HepG2 (cell line): ENCODE measurements around the gene BRD3. TPM values are rescaled to one million over a fixed set of nuclear protein-coding genes. Genes with fewer than 3 reads are reported as not detected.

ENCODE experiments used
- ATAC-seq: fragments of 200-7000 bp; cut with Tn5 transposase; 3 replicates; pipeline ENCODE4 v1.9.1; 2020; ENCODE audit warnings: mild to moderate bottlenecking, moderate library complexity
- BruUV-seq: library from RNA; stranded (reverse); fragments of 400-500 nt; replicated peaks from 2 replicates; lab custom pipeline; 2021; lab: Mats Ljungman, UMichigan
- CTCF ChIA-PET: fragments of 300-600 bp; formaldehyde crosslinking; extraction: SDS; loops from one replicate; lab custom pipeline; 2021; ENCODE audit warnings: low total read pairs, inconsistent platforms, low intra/inter-chr PET ratio; lab: Yijun Ruan, JAX
- POLR2A ChIA-PET: fragments of 350-600 bp; sonication (Branson Sonifier 250); formaldehyde crosslinking; loops from one replicate; lab custom pipeline; 2020; ENCODE audit warnings: antibody characterized with exemption, inconsistent platforms; lab: Yijun Ruan, JAX
- DNase-seq: peaks from one replicate; pipeline ENCODE4 v3.0.0-alpha.2; 2015; ENCODE audit warnings: low spot score
- FAIRE-seq: peaks from 3 replicates; lab custom pipeline; 2011; peaks lifted over from hg19 to GRCh38; lab: Jason Lieb, UNC
- H2AFZ ChIP-seq: one replicate; pipeline ENCODE4 v1.6.1; 2011; ENCODE audit warnings: low read length, inconsistent platforms
- H3K27ac ChIP-seq: fragments of 300-600 bp; 3 replicates; pipeline ENCODE4 v1.8.0; 2011; ENCODE audit warnings: mixed run types, mild to moderate bottlenecking, mixed read lengths, low read length, inconsistent platforms; ENCODE audit not compliant: insufficient read depth; ENCODE audit errors: extremely low read length
- H3K27me3 ChIP-seq, 2 experiments: fragments of 200-600 bp in 1 of 2; 2 replicates in 1 of 2; 3 replicates in 1 of 2; pipeline versions ENCODE4 v1.6.0 to v1.8.0; 2011; ENCODE audit warnings: low read length in 2 of 2, mild to moderate bottlenecking in 2 of 2, moderate library complexity in 2 of 2, inconsistent platforms in 1 of 2; ENCODE audit not compliant: insufficient read depth in 2 of 2, control insufficient read depth in 1 of 2
- H3K36me3 ChIP-seq, 2 experiments: fragments of 200-600 bp in 1 of 2; replicated peaks in 1 of 2; 2 replicates in 1 of 2; 3 replicates in 1 of 2; pipeline versions ENCODE4 v1.5.1 to v1.8.0; 2011; ENCODE audit warnings: low read length in 2 of 2, inconsistent platforms in 1 of 2; ENCODE audit not compliant: insufficient read depth in 2 of 2, control insufficient read depth in 1 of 2
- H3K4me1 ChIP-seq: 2 replicates; pipeline ENCODE4 v1.5.1; 2012; ENCODE audit warnings: low read length, inconsistent platforms; ENCODE audit not compliant: insufficient read depth
- H3K4me2 ChIP-seq: 2 replicates; pipeline ENCODE4 v1.6.0; 2011; ENCODE audit warnings: low read depth, low read length, inconsistent platforms
- H3K4me3 ChIP-seq, 3 experiments: fragments of 200-600 bp in 1 of 3; sonication (generic), shearing (Covaris generic) in 1 of 3; replicated peaks in 1 of 3; 2 replicates each; pipeline ENCODE4 v1.5.1; 2011 to 2016; ENCODE audit warnings: low read length in 3 of 3, inconsistent platforms in 2 of 3, low read depth in 2 of 3, mild to moderate bottlenecking in 2 of 3, control low read depth in 1 of 3, mixed read lengths in 1 of 3; ENCODE audit not compliant: insufficient read depth in 1 of 3
- H3K79me2 ChIP-seq: one replicate; pipeline ENCODE4 v1.6.1; 2011; ENCODE audit warnings: low read length, inconsistent platforms; ENCODE audit not compliant: insufficient read depth
- H3K9ac ChIP-seq: 2 replicates; pipeline ENCODE4 v1.6.0; 2011; ENCODE audit warnings: mild to moderate bottlenecking, low read depth, low read length, inconsistent platforms; ENCODE audit not compliant: insufficient read depth
- H3K9me3 ChIP-seq: 2 replicates; pipeline ENCODE4 v1.5.1; 2012; ENCODE audit warnings: mild to moderate bottlenecking, low read length
- H4K20me1 ChIP-seq: 2 replicates; pipeline ENCODE4 v1.6.0; 2011; ENCODE audit warnings: inconsistent platforms, mild to moderate bottlenecking, low read length, moderate library complexity; ENCODE audit not compliant: insufficient read depth
- ADNP ChIP-seq: sonication (generic); formaldehyde crosslinking; IDR thresholded peaks from 2 replicates; pipeline ENCODE4 v1.4.0; 2020; ENCODE audit warnings: missing genetic modification reagents
- GATAD2A ChIP-seq: IDR thresholded peaks from 2 replicates; pipeline ENCODE4 v1.6.1; 2016
- HES4 ChIP-seq: sonication (generic); formaldehyde crosslinking; IDR thresholded peaks from 2 replicates; pipeline ENCODE4 v1.9.0; 2021; ENCODE audit warnings: mild to moderate bottlenecking, missing genetic modification reagents, borderline replicate concordance
- NAIF1 ChIP-seq: sonication (generic); formaldehyde crosslinking; IDR thresholded peaks from 2 replicates; pipeline ENCODE4 v1.5.0; 2020; ENCODE audit warnings: mild to moderate bottlenecking, missing genetic modification reagents, borderline replicate concordance
- NRL ChIP-seq: sonication (generic); formaldehyde crosslinking; IDR thresholded peaks from 2 replicates; pipeline ENCODE4 v1.5.0; 2020; ENCODE audit warnings: missing genetic modification reagents, mild to moderate bottlenecking, moderate library complexity, borderline replicate concordance
- ONECUT2 ChIP-seq: sonication (generic); formaldehyde crosslinking; IDR thresholded peaks from 2 replicates; pipeline ENCODE4 v1.4.0; 2020; ENCODE audit warnings: missing genetic modification reagents
- SMAD3 ChIP-seq: sonication (generic); formaldehyde crosslinking; IDR thresholded peaks from 2 replicates; pipeline ENCODE4 v1.4.0; 2020; ENCODE audit warnings: missing genetic modification reagents
- ZFX ChIP-seq: sonication (generic); formaldehyde crosslinking; IDR thresholded peaks from 2 replicates; pipeline ENCODE4 v1.4.0; 2020; ENCODE audit warnings: mild to moderate bottlenecking, low read depth, missing genetic modification reagents, moderate library complexity
- ZIK1 ChIP-seq: sonication (generic); formaldehyde crosslinking; IDR thresholded peaks from 2 replicates; pipeline ENCODE4 v1.5.0; 2020; ENCODE audit warnings: mild to moderate bottlenecking, low read depth, missing genetic modification reagents, borderline replicate concordance
- ZNF136 ChIP-seq: sonication (generic); formaldehyde crosslinking; IDR thresholded peaks from 2 replicates; pipeline ENCODE4 v1.8.1; 2022; ENCODE audit warnings: low read depth, mild to moderate bottlenecking, moderate library complexity, missing genetic modification reagents
- ZNF333 ChIP-seq: sonication (generic); formaldehyde crosslinking; IDR thresholded peaks from 2 replicates; pipeline ENCODE4 v1.4.0; 2020; ENCODE audit warnings: mild to moderate bottlenecking, missing genetic modification reagents, borderline replicate concordance
- ZNF446 ChIP-seq: sonication (generic); formaldehyde crosslinking; IDR thresholded peaks from 2 replicates; pipeline ENCODE4 v1.5.0; 2020; ENCODE audit warnings: mild to moderate bottlenecking, missing genetic modification reagents
- ZNF572 ChIP-seq: sonication (generic); formaldehyde crosslinking; IDR thresholded peaks from 2 replicates; pipeline ENCODE4 v1.5.1; 2020; ENCODE audit warnings: mild to moderate bottlenecking, missing genetic modification reagents
- ZNF720 ChIP-seq: sonication (generic); formaldehyde crosslinking; IDR thresholded peaks from 2 replicates; pipeline ENCODE4 v1.4.0; 2020; ENCODE audit warnings: missing genetic modification reagents
- ZNF816 ChIP-seq: sonication (generic); formaldehyde crosslinking; IDR thresholded peaks from 2 replicates; pipeline ENCODE4 v1.8.0; 2022; ENCODE audit warnings: missing genetic modification reagents, mild to moderate bottlenecking, borderline replicate concordance
- WGBS: methylation state at CpG from one replicate; pipeline ENCODE4 v1.1.6; 2017; ENCODE audit warnings: low lambda C conversion rate; 5-methylcytosine and 5-hydroxymethylcytosine counted together
- in situ Hi-C: cut with HindIII; loops from 2 replicates; pipeline ENCODE4 v1.10.0; 2017; ENCODE audit warnings: low pct_unique_long_range_greater_than_20kb; ENCODE audit not compliant: extremely low pct_ligation_motif_present
- intact Hi-C: fragments of 100-400 bp; cut with micrococcal nuclease; formaldehyde crosslinking; loops from one replicate; pipeline ENCODE4 v1.10.0; 2022; ENCODE audit not compliant: unreplicated experiment
- polyA plus RNA-seq, 8 experiments: library from polyadenylated mRNA; depleted of rRNA in 3 of 8; stranded (reverse) in 7 of 8; unstranded in 1 of 8; fragments of >200 nt; fragmentation: Illumina TruSeq in 4 of 8; extraction: Trizol in 4 of 8; gene quantifications; 2 replicates each; pipeline versions ENCODE4 v1.2.1 to v1.2.3, GENCODE V29; 2011 to 2016; ENCODE audit warnings: low read depth in 4 of 8, missing spikeins in 1 of 8, mixed read lengths in 1 of 8; ENCODE audit not compliant: insufficient read depth in 1 of 8
- total RNA-seq, 5 experiments: library from RNA; depleted of rRNA; stranded (reverse); fragments of >200 nt; fragmentation: Illumina TruSeq; extraction: Trizol; gene quantifications; 2 replicates each; pipeline ENCODE4 v1.2.3, GENCODE V29; 2016; ENCODE audit warnings: low read depth in 1 of 5
- TF ChIP-seq, protein P1 (sequence below), 2 experiments: sonication (generic) in 1 of 2; formaldehyde crosslinking in 1 of 2; IDR thresholded peaks; 2 replicates each; pipeline versions ENCODE4 v1.4.0 to v1.6.1; 2016 to 2020; ENCODE audit warnings: borderline replicate concordance in 1 of 2, low read depth in 1 of 2, mild to moderate bottlenecking in 1 of 2, missing genetic modification reagents in 1 of 2
- TF ChIP-seq, protein P2 (sequence below): sonication (generic); formaldehyde crosslinking; IDR thresholded peaks from 2 replicates; pipeline ENCODE4 v1.9.0; 2021; ENCODE audit warnings: missing genetic modification reagents, borderline replicate concordance
- TF ChIP-seq, protein P3 (sequence below): sonication (generic); formaldehyde crosslinking; IDR thresholded peaks from 2 replicates; pipeline ENCODE4 v1.4.0; 2020; ENCODE audit warnings: missing genetic modification reagents

The BRD3 gene
- total and polyA plus RNA-seq, 2 of the 13 experiments (the other 11 are each of a cell fraction or from before 2014, with no cell fraction given), result 5.9 to 12.9 TPM

DNA sequence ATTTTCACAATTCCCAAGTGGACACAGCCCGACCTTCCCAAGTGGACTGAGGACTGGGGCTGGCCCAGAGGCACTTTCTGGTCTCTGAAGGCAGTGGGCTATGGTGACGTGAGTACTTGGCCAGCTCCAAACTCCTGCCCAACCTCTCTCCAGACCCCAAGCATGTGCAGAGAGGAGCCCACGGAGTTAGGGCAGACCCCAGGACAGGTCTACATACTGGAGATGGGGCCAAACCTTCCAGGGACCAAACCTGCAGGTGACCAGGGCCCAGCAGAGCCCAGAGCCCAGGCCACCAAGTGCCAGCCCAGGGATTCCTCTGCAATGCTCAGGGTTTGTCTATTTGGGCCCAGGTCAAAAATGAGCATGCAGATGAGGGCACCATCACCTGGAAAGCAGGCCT, 15.3 kb downstream of the BRD3 start:
- H3K9ac ChIP-seq, result no peak overlapping the region
- ChIA-PET CTCF (no interaction called here), POLR2A (no interaction called here)
- intact Hi-C loops (no loop called here), in situ Hi-C loops (no loop called here)
- BruUV-seq, result no TSS peak
- 100% methylated on average over 2 of the region's 3 CpGs for WGBS
- no peak for ATAC-seq
- H3K36me3 ChIP-seq, result peaks cover 34 to 60% of the 10 kb centered on the region in 2 experiments
- H3K4me2 ChIP-seq, result no peak overlapping the region
- no peak for FAIRE-seq
- H3K4me1 ChIP-seq, result peaks cover 21% of the 10 kb centered on the region
- DNase-seq, result no peak
- no peak overlapping the region for H3K27ac ChIP-seq
- H3K4me3 ChIP-seq, result no peak overlapping the region
- peaks cover 38% of the 10 kb centered on the region for H3K79me2 ChIP-seq
- no peak overlapping the region for H2AFZ ChIP-seq
- H3K9me3 ChIP-seq, result no peaks in the 10 kb centered on the region
- no peaks in the 10 kb centered on the region for H3K27me3 ChIP-seq
- TF ChIP-seq ZFX (CRISPR knock-in tag) (no peak), ZNF572 (CRISPR knock-in tag) (no peak), ZIK1 (CRISPR knock-in tag) (no peak), ZNF720 (CRISPR knock-in tag) (no peak), ZNF446 (no peak), ZNF136 (no peak), ONECUT2 (CRISPR knock-in tag) (no peak), NAIF1 (CRISPR knock-in tag) (no peak), NRL (no peak), ZNF333 (CRISPR knock-in tag) (no peak), GATAD2A (CRISPR knock-in tag) (no peak), SMAD3 (CRISPR knock-in tag) (no peak), HES4 (CRISPR knock-in tag) (no peak), ZNF816 (CRISPR knock-in tag) (no peak), ADNP (CRISPR knock-in tag) (no peak)
- TF ChIP-seq, protein P1, sequence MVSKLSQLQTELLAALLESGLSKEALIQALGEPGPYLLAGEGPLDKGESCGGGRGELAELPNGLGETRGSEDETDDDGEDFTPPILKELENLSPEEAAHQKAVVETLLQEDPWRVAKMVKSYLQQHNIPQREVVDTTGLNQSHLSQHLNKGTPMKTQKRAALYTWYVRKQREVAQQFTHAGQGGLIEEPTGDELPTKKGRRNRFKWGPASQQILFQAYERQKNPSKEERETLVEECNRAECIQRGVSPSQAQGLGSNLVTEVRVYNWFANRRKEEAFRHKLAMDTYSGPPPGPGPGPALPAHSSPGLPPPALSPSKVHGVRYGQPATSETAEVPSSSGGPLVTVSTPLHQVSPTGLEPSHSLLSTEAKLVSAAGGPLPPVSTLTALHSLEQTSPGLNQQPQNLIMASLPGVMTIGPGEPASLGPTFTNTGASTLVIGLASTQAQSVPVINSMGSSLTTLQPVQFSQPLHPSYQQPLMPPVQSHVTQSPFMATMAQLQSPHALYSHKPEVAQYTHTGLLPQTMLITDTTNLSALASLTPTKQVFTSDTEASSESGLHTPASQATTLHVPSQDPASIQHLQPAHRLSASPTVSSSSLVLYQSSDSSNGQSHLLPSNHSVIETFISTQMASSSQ (IDR thresholded peaks at IDR 0.05; ENCODE audit: low read depth), result no peak
- TF ChIP-seq, protein P1 (CRISPR knock-in tag; IDR thresholded peaks at IDR 0.05; ENCODE audit: borderline replicate concordance), result no peak
- TF ChIP-seq, protein P2, sequence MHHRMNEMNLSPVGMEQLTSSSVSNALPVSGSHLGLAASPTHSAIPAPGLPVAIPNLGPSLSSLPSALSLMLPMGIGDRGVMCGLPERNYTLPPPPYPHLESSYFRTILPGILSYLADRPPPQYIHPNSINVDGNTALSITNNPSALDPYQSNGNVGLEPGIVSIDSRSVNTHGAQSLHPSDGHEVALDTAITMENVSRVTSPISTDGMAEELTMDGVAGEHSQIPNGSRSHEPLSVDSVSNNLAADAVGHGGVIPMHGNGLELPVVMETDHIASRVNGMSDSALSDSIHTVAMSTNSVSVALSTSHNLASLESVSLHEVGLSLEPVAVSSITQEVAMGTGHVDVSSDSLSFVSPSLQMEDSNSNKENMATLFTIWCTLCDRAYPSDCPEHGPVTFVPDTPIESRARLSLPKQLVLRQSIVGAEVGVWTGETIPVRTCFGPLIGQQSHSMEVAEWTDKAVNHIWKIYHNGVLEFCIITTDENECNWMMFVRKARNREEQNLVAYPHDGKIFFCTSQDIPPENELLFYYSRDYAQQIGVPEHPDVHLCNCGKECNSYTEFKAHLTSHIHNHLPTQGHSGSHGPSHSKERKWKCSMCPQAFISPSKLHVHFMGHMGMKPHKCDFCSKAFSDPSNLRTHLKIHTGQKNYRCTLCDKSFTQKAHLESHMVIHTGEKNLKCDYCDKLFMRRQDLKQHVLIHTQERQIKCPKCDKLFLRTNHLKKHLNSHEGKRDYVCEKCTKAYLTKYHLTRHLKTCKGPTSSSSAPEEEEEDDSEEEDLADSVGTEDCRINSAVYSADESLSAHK (CRISPR knock-in tag), result no peak
- TF ChIP-seq, protein P3, sequence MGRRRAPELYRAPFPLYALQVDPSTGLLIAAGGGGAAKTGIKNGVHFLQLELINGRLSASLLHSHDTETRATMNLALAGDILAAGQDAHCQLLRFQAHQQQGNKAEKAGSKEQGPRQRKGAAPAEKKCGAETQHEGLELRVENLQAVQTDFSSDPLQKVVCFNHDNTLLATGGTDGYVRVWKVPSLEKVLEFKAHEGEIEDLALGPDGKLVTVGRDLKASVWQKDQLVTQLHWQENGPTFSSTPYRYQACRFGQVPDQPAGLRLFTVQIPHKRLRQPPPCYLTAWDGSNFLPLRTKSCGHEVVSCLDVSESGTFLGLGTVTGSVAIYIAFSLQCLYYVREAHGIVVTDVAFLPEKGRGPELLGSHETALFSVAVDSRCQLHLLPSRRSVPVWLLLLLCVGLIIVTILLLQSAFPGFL (CRISPR knock-in tag), result no peak
- no peaks in the 10 kb centered on the region for H4K20me1 ChIP-seq
